ENCODE measurements around the gene AMIGO3.
"Not testable (repeated sequence)": the region's sequence is repeated elsewhere in the genome, so short reads cannot be mapped to it uniquely, and the experiment has no call there.

AMIGO3 gene

DNA sequence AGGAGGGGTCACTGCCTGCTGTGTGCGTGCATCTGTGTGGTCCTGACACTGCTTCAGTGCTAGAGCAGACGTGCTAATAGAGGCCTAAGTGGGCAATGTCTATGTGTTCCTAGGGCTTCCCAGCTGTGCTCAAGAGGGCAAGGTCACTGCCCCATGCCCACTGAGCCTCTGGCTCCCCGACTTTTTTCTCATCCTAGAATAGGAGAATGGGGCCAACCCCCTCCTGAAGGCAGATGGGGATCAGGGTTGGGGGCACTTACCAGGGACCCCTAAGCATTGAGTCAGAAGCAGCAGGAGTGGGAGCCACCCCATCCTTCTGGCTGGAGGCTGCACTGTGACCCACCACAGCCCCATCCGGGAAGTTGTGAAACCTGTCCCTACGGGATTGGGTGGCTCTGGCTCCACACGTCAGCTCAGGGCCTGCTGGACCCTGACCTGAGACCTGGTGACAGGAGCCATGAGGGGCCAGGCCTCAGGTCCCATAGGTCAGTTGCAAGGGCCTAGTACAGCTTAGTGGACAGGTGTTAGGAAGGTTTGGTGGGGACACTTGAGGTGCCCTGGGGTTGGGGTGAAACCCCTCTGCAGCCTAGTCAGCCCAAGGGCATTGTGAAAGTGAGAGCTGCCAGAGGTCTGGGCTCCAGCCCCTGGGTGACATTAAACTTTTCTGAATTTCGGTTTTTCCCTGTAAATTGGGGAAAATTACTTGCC is 31.0 kb downstream of the AMIGO3 start:
- DNase-seq (ENCODE audit: low read depth, low spot score); H3K4me1 ChIP-seq (ENCODE audit: control insufficient read depth, insufficient read depth, low read length); H3K27me3 ChIP-seq (ENCODE audit: control insufficient read depth, insufficient read depth, low read length); H3K36me3 ChIP-seq (ENCODE audit: control insufficient read depth, insufficient read depth, low read length); H3K4me3 ChIP-seq (ENCODE audit: low read length); H3K27ac ChIP-seq (ENCODE audit: low read length); H3K9me3 ChIP-seq (ENCODE audit: control insufficient read depth, insufficient read depth, low read length): not testable (repeated sequence)
- no CpG with 5 or more reads among the region's 7 CpGs for WGBS (ENCODE audit: insufficient coverage, insufficient read length)

DNA sequence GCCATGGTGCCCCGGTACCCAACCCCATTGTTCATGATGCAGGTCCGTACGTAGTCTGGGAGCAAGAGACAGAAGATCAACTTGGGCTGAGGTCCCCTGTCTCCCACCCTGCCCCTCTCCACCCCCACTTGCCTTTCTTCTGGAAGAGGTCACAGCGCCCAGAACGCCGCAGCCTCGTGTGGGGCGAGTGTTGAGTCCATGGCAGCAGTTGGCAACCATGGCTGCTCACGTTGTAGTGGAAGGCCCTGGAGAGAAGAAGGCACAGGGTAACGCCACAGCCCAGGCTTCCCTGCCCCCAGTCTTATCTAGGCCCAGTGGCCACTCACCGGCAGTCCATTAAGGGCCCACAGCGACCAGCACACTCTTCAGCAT is 32.1 kb downstream of the AMIGO3 start:
- WGBS (ENCODE audit: insufficient coverage, insufficient read length) = no CpG with 5 or more reads among the region's 12 CpGs
- Histone ChIP-seq H3K4me3 (ENCODE audit: low read length) (peak overlapping the region; percentile 36; the same call in 1 of the 2 replicates), H3K36me3 (ENCODE audit: control insufficient read depth, insufficient read depth, low read length) (peaks cover 14% of the 10 kb centered on the region)
- H3K9me3 ChIP-seq (ENCODE audit: control insufficient read depth, insufficient read depth, low read length); H3K27me3 ChIP-seq (ENCODE audit: control insufficient read depth, insufficient read depth, low read length); H3K27ac ChIP-seq (ENCODE audit: low read length); DNase-seq (ENCODE audit: low read depth, low spot score); H3K4me1 ChIP-seq (ENCODE audit: control insufficient read depth, insufficient read depth, low read length): not testable (repeated sequence)

DNA sequence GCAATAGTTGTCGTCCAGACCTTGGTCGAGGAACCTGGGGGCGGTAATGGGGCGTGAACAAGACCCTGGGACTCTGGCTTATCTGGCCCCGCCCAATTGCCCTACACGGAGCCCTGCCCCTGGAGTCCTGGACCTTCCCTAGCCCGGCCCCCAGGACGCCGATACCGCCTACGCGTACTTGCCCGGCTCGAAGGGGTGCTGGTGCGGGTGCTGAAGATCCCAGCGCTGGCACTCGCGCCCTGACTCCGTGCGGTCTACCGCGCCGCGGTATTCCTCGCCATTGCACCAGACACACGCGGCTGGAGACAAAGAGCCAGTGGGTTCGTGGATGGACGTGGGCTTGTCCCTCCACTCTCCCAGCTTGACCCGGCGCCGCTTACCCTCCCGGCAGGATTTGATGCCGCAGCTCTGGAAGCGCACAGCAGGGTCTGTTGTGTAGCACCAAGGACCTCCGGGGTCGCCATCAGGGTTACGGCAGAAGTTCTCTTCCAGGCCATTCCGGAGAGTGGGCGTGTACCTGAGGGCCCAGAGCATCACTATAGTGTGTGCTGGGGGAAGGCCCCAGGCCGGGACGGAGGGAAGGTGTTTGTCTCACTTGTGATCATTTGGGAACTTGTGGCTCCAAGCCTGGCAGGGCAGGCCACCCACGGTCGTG is 32.6 kb downstream of the AMIGO3 start:
- not testable (repeated sequence) for H3K27ac ChIP-seq (ENCODE audit: low read length); H3K9me3 ChIP-seq (ENCODE audit: control insufficient read depth, insufficient read depth, low read length); H3K4me1 ChIP-seq (ENCODE audit: control insufficient read depth, insufficient read depth, low read length); H3K27me3 ChIP-seq (ENCODE audit: control insufficient read depth, insufficient read depth, low read length)
- peak; percentile 50 for DNase-seq (ENCODE audit: low read depth, low spot score)
- WGBS (ENCODE audit: insufficient coverage, insufficient read length) = no CpG with 5 or more reads among the region's 44 CpGs
- Histone ChIP-seq H3K4me3 (ENCODE audit: low read length) (peak overlapping the region; percentile 36; the same call in 1 of the 2 replicates), H3K36me3 (ENCODE audit: control insufficient read depth, insufficient read depth, low read length) (peaks cover 18% of the 10 kb centered on the region)

DNA sequence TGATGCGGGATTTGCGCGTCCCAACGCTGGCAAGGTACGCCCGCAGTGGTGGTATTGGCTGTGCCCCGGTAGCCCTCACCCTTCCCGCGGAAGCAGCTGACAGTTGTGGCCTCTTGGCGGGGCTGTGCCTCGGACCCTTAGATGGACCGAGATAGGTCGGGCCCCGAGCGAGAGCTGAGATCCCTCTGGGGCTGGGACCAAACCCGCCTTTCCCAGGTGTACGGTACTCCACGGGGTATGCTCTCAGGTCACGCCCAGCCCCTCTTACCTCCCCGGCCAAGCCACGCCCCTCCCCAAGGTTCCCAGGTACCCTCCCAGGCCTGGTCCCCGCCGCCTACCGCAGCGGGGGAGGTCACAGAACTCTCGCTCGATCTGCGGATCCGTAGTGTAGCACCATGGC is 33.1 kb downstream of the AMIGO3 start:
- DNase-seq (ENCODE audit: low read depth, low spot score) = peak; percentile 73
- peaks cover 22% of the 10 kb centered on the region for H3K36me3 ChIP-seq (ENCODE audit: control insufficient read depth, insufficient read depth, low read length)
- peak overlapping the region; percentile 36; the same call in 1 of the 2 replicates for H3K4me3 ChIP-seq (ENCODE audit: low read length)
- H3K27ac ChIP-seq (ENCODE audit: low read length); H3K4me1 ChIP-seq (ENCODE audit: control insufficient read depth, insufficient read depth, low read length); H3K9me3 ChIP-seq (ENCODE audit: control insufficient read depth, insufficient read depth, low read length); H3K27me3 ChIP-seq (ENCODE audit: control insufficient read depth, insufficient read depth, low read length): not testable (repeated sequence)
- WGBS (ENCODE audit: insufficient coverage, insufficient read length) = no CpG with 5 or more reads among the region's 29 CpGs

DNA sequence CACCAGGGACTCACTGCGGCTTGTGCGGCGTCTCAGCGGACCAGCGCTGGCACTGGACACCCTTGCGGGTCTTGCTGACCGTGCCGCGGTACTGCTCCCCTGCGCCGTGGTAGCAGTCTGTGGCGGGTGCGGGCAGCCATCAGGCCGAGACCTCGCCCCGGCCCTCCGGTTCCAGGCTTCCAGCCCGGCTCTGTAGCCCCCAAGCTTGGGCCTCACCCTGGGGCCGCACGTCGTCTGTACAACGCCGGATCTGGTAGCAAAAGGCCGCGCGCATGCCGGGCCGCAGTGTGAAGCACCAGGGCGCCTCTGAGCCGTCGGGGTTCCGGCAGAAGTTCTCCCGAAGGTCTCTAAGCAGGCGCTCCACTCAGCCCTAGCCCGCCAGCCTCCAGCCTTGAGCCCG is 33.6 kb downstream of the AMIGO3 start:
- H3K4me3 ChIP-seq (ENCODE audit: low read length); H3K27me3 ChIP-seq (ENCODE audit: control insufficient read depth, insufficient read depth, low read length): not testable (repeated sequence)
- no CpG with 5 or more reads among the region's 36 CpGs for WGBS (ENCODE audit: insufficient coverage, insufficient read length)

DNA sequence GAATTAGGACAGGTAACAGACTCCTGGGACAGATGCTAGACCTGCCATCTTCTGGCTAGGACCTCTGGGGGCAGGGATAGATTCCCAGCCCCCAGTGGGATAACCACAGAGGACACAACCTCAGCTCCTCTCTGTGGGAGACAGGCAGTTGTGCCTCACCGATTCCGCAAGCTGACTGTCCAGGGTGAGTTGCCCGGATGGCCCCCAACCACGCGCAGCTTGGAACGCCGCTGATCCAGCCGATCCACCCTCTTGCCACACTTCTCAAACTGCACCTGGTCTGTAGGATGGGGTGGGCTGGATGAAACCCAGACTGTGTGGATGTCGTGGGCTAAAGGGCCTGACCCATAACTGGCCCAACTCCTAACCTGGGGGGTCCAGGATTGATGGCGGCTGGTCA is 34.4 kb downstream of the AMIGO3 start:
- not testable (repeated sequence) for H3K4me3 ChIP-seq (ENCODE audit: low read length)

More for the DNA sequence above, 33.6 kb downstream of the AMIGO3 start:
- DNase-seq (ENCODE audit: low read depth, low spot score); H3K4me1 ChIP-seq (ENCODE audit: control insufficient read depth, insufficient read depth, low read length); H3K9me3 ChIP-seq (ENCODE audit: control insufficient read depth, insufficient read depth, low read length); H3K27ac ChIP-seq (ENCODE audit: low read length): not testable (repeated sequence)
- peaks cover 27% of the 10 kb centered on the region for H3K36me3 ChIP-seq (ENCODE audit: control insufficient read depth, insufficient read depth, low read length)

DNA sequence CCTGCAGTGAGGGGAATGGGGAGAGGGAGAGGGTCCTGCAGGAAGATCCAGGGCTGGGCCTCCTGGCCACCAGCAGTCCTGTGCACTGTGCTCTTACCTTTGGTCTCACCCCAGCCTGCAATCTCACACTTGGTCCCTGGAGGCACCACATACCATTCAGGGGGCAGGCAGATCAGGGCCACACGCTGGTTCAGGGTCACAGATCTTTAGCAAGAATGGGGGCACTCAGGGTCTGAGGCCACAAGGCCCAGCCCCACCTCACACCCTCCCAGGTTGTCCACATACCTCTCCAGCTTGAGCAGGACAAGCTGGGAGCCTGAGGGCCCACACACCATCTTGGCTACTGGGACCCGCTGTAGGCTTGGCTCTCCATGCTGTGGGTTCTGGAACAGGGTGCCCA is 35.0 kb downstream of the AMIGO3 start:
- WGBS (ENCODE audit: insufficient coverage, insufficient read length) = no CpG with 5 or more reads among the region's 2 CpGs
- DNase-seq (ENCODE audit: low read depth, low spot score); H3K4me1 ChIP-seq (ENCODE audit: control insufficient read depth, insufficient read depth, low read length); H3K4me3 ChIP-seq (ENCODE audit: low read length); H3K27ac ChIP-seq (ENCODE audit: low read length); H3K9me3 ChIP-seq (ENCODE audit: control insufficient read depth, insufficient read depth, low read length); H3K27me3 ChIP-seq (ENCODE audit: control insufficient read depth, insufficient read depth, low read length): not testable (repeated sequence)
- H3K36me3 ChIP-seq (ENCODE audit: control insufficient read depth, insufficient read depth, low read length) = peaks cover 38% of the 10 kb centered on the region

More for the DNA sequence above, 34.4 kb downstream of the AMIGO3 start:
- H3K36me3 ChIP-seq (ENCODE audit: control insufficient read depth, insufficient read depth, low read length) = peaks cover 34% of the 10 kb centered on the region
- not testable (repeated sequence) for H3K4me1 ChIP-seq (ENCODE audit: control insufficient read depth, insufficient read depth, low read length); DNase-seq (ENCODE audit: low read depth, low spot score); H3K27me3 ChIP-seq (ENCODE audit: control insufficient read depth, insufficient read depth, low read length); H3K27ac ChIP-seq (ENCODE audit: low read length); H3K9me3 ChIP-seq (ENCODE audit: control insufficient read depth, insufficient read depth, low read length)
- WGBS (ENCODE audit: insufficient coverage, insufficient read length) = no CpG with 5 or more reads among the region's 10 CpGs

DNA sequence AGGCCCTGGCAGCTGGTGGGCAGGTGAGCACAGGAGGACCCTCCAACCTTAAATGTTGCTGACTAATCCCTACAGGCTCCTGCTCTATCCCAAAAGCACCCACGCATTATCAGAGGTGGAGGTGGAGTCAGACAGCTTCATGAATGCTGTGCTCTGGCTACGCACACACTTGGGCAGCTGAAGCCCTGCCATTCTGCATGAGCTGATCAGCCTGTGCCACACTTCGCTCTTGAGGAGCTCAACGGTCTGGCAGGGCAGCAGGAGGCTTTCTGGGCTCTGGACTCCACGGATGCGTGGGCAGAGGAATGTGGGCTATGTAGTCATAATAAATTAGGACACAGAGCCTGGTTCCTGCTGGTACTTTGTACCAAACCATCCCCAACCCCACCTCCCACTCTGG is 36.3 kb downstream of the AMIGO3 start:
- Histone ChIP-seq H3K36me3 (ENCODE audit: control insufficient read depth, insufficient read depth, low read length) (peaks cover 50% of the 10 kb centered on the region), H3K9me3 (ENCODE audit: control insufficient read depth, insufficient read depth, low read length) (no peaks in the 10 kb centered on the region), H3K27ac (ENCODE audit: low read length) (no peak overlapping the region), H3K27me3 (ENCODE audit: control insufficient read depth, insufficient read depth, low read length) (no peaks in the 10 kb centered on the region), H3K4me1 (ENCODE audit: control insufficient read depth, insufficient read depth, low read length) (0 out of 2 replicates have a peak, but pooled peaks cover 2% of the 10 kb centered on the region), H3K4me3 (ENCODE audit: low read length) (no peak overlapping the region)
- no peak for DNase-seq (ENCODE audit: low read depth, low spot score)
- WGBS (ENCODE audit: insufficient coverage, insufficient read length) = no CpG with 5 or more reads among the region's 6 CpGs

DNA sequence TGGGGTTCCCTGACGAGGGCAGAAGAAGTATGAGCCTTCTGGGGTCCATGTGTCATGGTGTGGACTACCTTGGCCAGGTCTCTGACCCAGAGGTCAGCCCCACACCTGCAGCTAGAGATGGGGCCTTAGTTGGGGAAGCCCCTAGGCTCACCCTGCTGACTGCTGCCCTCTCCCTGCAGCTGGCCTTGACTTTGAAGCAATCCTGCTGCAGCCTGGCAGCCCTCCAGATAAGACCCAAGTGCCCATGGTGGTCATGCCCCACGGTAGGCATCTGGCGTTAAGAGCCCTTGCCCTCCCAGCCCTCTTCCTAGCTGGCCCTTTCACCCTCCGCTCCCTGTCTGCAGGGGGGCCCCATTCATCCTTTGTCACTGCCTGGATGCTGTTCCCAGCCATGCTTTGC is 37.9 kb downstream of the AMIGO3 start:
- H3K9me3 ChIP-seq (ENCODE audit: control insufficient read depth, insufficient read depth, low read length) = no peaks in the 10 kb centered on the region
- H3K27ac ChIP-seq (ENCODE audit: low read length) = no peak overlapping the region
- DNase-seq (ENCODE audit: low read depth, low spot score) = no peak
- no peaks in the 10 kb centered on the region for H3K4me1 ChIP-seq (ENCODE audit: control insufficient read depth, insufficient read depth, low read length)
- WGBS (ENCODE audit: insufficient coverage, insufficient read length) = no CpG with 5 or more reads among the region's 4 CpGs
- peaks cover 65% of the 10 kb centered on the region for H3K36me3 ChIP-seq (ENCODE audit: control insufficient read depth, insufficient read depth, low read length)
- H3K27me3 ChIP-seq (ENCODE audit: control insufficient read depth, insufficient read depth, low read length) = no peaks in the 10 kb centered on the region
- no peak overlapping the region for H3K4me3 ChIP-seq (ENCODE audit: low read length)

DNA sequence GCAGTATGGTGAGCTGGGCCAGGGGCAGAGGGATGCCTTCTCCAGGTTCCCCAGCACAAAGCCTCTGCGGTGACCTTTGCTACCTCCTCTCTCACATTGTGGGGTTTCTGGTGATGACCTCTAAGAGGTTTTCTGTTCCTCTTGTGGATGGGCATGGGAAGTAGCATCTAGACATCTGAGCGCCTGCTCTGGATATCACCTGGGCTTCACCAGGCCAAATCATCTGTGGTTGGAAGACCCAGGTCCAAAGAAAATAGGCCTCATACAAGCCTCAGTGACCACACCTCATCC is 38.3 kb downstream of the AMIGO3 start:
- H3K27ac ChIP-seq (ENCODE audit: low read length) = no peak overlapping the region
- peaks cover 69% of the 10 kb centered on the region for H3K36me3 ChIP-seq (ENCODE audit: control insufficient read depth, insufficient read depth, low read length)
- DNase-seq (ENCODE audit: low read depth, low spot score) = no peak

More for the DNA sequence above, 38.3 kb downstream of the AMIGO3 start:
- WGBS (ENCODE audit: insufficient coverage, insufficient read length) = no CpG with 5 or more reads among the region's 2 CpGs
- no peak overlapping the region for H3K4me3 ChIP-seq (ENCODE audit: low read length)
- H3K27me3 ChIP-seq (ENCODE audit: control insufficient read depth, insufficient read depth, low read length) = no peaks in the 10 kb centered on the region
- H3K9me3 ChIP-seq (ENCODE audit: control insufficient read depth, insufficient read depth, low read length) = no peaks in the 10 kb centered on the region
- H3K4me1 ChIP-seq (ENCODE audit: control insufficient read depth, insufficient read depth, low read length) = no peaks in the 10 kb centered on the region
